A673 (cell line): ENCODE results near the gene ZNF740.

ENCODE experiments used
- EZH2 ChIP-seq: fragments of 200-600 bp; sonication (generic); IDR thresholded peaks from 2 replicates; pipeline ENCODE4 v1.6.1; 2017; ENCODE audit warnings: borderline replicate concordance, low read depth, mild to moderate bottlenecking, mixed read lengths, antibody characterized with exemption, low read length; ENCODE audit not compliant: poor library complexity, severe bottlenecking
- TF ChIP-seq, protein P1 (sequence below): fragments of 300-800, 200-600 bp; sonication (generic); conservative IDR thresholded peaks from 2 replicates; pipeline ENCODE4 v1.5.1; 2017; ENCODE audit warnings: low read depth, mild to moderate bottlenecking, antibody characterized with exemption, low read length, moderate library complexity, mixed read lengths

DNA sequence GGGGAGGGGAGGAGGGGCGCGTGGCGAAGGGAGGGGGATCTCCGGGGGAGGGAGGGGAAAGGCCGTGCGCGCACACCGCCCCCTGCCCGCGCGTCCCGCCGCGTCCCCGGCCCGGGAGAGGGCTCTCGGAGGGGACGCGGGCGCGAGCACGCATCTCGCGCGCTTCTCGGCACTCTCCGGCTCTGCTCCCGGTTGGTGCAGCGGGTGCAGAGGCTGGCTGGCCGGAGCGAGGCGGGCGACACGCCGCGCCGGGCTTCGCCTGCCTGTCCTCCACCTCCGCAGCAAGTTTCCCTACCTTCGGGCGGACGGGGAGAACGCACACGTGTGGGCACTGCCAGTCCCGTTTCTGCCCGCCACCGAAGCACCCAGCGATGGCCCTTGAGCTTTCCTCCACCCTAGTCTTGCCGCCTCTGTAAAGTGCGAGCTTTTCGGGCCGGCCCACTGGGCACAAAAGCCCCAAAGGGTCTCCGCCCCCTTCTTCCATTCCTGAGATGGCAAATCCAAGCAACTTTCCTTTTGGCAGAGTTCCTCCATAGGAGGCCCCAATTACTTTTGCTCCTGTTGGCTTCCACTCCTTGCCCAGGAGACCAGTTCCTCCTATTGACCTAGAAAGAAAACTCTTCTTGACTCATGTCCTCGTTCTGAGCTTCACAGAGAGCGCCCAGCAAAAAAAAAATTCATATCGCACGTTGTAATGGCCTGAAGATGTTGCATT lies 566 bp downstream of the ZNF740 start:
- no peak for TF ChIP-seq EZH2
- TF ChIP-seq, protein P1, sequence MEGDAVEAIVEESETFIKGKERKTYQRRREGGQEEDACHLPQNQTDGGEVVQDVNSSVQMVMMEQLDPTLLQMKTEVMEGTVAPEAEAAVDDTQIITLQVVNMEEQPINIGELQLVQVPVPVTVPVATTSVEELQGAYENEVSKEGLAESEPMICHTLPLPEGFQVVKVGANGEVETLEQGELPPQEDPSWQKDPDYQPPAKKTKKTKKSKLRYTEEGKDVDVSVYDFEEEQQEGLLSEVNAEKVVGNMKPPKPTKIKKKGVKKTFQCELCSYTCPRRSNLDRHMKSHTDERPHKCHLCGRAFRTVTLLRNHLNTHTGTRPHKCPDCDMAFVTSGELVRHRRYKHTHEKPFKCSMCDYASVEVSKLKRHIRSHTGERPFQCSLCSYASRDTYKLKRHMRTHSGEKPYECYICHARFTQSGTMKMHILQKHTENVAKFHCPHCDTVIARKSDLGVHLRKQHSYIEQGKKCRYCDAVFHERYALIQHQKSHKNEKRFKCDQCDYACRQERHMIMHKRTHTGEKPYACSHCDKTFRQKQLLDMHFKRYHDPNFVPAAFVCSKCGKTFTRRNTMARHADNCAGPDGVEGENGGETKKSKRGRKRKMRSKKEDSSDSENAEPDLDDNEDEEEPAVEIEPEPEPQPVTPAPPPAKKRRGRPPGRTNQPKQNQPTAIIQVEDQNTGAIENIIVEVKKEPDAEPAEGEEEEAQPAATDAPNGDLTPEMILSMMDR: no peak
